Stimulated activated naive B cell treated with anti-CD40 and anti-IgM and Interleukin-4, amounts not matched to agents 10 μg/mL and 1 μg/mL and 100 μg/mL, for 72 hours (primary cell): ENCODE measurements around the gene EIF5AL1.
"Not testable (repeated sequence)": the region's sequence is repeated elsewhere in the genome, so short reads cannot be mapped to it uniquely, and the experiment has no call there.

Experiments
- ATAC-seq, 2 donors: fragments of 150-1000 bp; cut with Tn5 transposase; replicated peaks; 2 replicates each; pipeline ENCODE4 v1.10.0; 2021; ENCODE audit warnings: moderate library complexity in 1 of 2
- DNase-seq: peaks from one replicate; pipeline ENCODE4 v3.0.0; 2021
- H3K27ac Mint-ChIP-seq: one replicate; pipeline ENCODE4 v1.8.0; 2022; ENCODE audit warnings: mild to moderate bottlenecking, mixed read lengths
- H3K27me3 Mint-ChIP-seq, 2 donors: one replicate each; pipeline ENCODE4 v1.8.0; 2022; ENCODE audit warnings: mixed read lengths in 2 of 2
- H3K36me3 Mint-ChIP-seq, 2 donors: one replicate each; pipeline ENCODE4 v1.8.0; 2022; ENCODE audit warnings: mixed read lengths in 2 of 2, mild to moderate bottlenecking in 1 of 2
- H3K4me1 Mint-ChIP-seq, 2 donors: one replicate each; pipeline ENCODE4 v1.8.0; 2022; ENCODE audit warnings: mixed read lengths in 2 of 2, mild to moderate bottlenecking in 1 of 2
- H3K4me3 Mint-ChIP-seq, 2 donors: one replicate each; pipeline ENCODE4 v1.8.0; 2022; ENCODE audit warnings: mild to moderate bottlenecking in 2 of 2, mixed read lengths in 2 of 2, moderate library complexity in 1 of 2
- H3K9me3 Mint-ChIP-seq, 2 donors: one replicate each; pipeline ENCODE4 v1.8.0; 2022; ENCODE audit warnings: mixed read lengths in 2 of 2, mild to moderate bottlenecking in 1 of 2

Gene EIF5AL1

DNA sequence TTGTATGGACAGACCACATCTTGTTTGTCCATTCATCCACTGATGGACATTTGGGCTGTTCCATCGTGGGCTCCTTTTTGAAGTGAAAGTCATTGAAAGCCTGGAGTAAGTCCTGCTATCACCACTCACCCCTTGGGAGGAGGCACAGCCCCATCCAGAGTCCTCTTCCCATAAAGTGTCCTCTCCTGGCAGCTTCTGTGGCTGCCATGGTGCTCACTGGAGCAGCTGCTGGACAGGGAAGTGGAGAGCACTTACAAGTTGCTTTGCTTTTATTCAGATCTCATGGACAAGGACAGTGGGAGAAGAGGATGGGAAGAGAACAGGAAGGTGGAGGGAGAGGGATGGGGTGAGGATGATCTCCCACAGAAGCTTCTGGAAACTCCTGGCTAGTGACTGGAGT, 18.5 kb upstream of the EIF5AL1 start:
- H3K4me3 Mint-ChIP-seq = no peak overlapping the region
- DNase-seq (no peak), ATAC-seq (no peak)
- H3K27me3 Mint-ChIP-seq = peaks cover 22 to 26% of the 10 kb centered on the region in 2 donors
- no peaks in the 10 kb centered on the region for H3K9me3 Mint-ChIP-seq
- no peaks in the 10 kb centered on the region for H3K36me3 Mint-ChIP-seq
- no peak overlapping the region for H3K27ac Mint-ChIP-seq
- H3K4me1 Mint-ChIP-seq = peaks cover 9 to 10% of the 10 kb centered on the region in 2 donors

DNA sequence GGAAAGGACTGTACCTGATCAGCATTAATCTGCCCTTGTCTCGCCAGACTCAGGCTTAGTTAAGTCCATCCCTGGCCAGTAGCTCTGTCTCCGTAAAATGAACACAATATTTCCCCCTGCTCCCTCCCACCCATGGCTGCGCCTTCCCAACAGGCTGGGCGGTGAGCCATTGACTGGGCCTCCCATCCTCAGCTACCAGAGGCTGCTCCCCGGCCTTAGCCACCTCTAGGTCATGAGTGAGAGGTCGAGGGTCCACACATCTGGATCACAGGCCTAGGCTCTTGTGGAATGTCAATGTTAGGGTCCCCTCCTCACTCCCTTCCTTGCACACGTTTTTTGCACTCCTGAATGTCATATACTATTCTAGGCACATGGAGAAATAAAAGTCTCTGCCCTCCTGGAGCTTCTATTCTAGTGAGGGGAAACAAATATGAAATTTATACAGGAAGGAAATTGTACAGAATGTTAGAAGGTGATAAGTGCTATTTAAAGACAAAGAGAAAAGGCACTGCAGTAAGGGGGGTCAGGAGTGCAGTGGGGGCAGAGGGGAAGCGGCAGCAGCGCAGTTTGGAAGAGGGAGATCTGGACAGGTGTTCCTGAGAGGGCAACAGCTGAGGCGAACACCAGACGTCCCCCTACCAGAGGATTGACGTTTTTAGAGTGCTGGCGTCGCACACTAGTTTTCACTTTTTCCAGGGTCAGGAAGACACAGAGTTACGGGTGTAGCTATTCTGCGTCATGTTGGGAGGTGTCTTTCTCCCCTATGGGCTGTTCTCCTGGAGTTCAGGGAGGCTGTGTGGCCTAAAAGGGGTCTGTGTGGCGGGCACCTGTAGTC, 17.2 kb upstream of the EIF5AL1 start:
- peaks cover 9 to 10% of the 10 kb centered on the region in 2 donors for H3K4me1 Mint-ChIP-seq
- no peak for DNase-seq
- no peaks in the 10 kb centered on the region for H3K9me3 Mint-ChIP-seq
- ATAC-seq = no peak
- H3K27ac Mint-ChIP-seq = no peak overlapping the region
- H3K36me3 Mint-ChIP-seq = no peaks in the 10 kb centered on the region
- no peak overlapping the region for H3K4me3 Mint-ChIP-seq
- peaks cover 22 to 26% of the 10 kb centered on the region in 2 donors for H3K27me3 Mint-ChIP-seq

DNA sequence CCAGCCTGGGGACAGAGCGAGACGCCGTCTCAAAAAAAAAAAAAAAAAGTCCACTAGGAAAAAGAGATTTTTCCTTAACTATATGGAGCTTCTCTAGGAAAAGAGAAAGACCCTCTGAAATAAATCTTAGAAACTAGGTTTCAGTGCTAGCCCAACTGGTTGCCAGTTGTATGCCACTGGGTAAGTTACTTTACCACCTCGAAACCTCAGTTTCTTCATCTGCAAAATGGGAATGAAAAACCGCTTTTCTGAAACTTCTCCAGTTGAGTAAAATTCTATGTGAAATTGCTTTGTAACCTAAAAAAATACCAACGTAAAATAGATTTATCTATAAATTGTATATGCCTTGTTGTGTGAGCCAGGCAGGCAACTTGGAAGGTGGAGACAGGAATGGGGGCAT, 16.5 kb upstream of the EIF5AL1 start:
- no peak overlapping the region for H3K4me3 Mint-ChIP-seq
- no peaks in the 10 kb centered on the region for H3K9me3 Mint-ChIP-seq
- no peak for ATAC-seq
- peaks cover 22 to 26% of the 10 kb centered on the region in 2 donors for H3K27me3 Mint-ChIP-seq
- no peak overlapping the region for H3K27ac Mint-ChIP-seq
- H3K4me1 Mint-ChIP-seq = peaks cover 5 to 7% of the 10 kb centered on the region in 2 donors
- no peaks in the 10 kb centered on the region for H3K36me3 Mint-ChIP-seq
- no peak for DNase-seq

DNA sequence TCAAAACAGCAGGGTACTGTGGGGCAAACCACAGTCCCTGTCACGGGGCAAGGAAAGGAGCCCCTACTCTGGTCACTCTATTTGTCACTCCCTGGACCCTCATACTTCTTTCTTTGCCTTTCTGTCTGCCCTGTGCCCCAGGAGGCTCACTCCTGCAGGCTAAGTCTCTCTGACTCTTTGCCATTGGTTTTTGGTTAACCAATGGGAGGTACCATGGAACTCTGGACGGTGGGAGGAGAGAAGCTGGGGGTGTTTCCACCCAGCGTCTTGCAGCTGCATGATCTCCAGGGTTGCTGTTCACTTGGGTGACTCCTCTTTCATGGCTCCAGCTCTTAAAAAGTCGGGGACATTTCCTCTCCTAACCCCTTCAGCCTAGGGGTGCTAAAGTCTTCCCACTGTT, 15.4 kb upstream of the EIF5AL1 start:
- Mint-ChIP-seq H3K4me3 (no peak overlapping the region), H3K27me3 (peaks cover 29 to 35% of the 10 kb centered on the region in 2 donors)

DNA sequence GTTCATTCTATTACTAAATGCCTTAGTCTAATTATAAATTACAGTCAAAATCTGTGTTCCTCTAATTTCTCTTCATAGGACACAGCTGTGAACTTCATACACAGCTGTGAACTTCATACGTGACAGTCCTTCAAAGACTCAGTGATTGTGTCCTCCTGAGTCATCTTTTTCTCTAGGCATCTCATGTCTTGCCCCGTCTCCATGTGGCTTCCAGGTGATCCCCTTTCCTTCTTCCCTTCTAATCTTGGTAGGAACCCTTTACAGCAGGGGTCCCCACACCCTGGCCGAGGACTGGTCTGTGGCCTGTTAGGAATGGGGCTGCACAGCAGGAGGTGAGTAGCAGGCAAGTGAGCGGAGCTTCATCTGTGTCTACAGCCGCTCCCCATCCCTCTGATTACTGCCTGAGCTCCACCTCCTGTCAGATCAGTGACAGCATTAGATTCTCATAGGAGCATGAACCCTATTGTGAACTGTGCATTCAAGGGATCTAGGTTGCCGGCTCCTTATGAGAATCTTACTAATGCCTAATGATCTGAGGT, 14.0 kb upstream of the EIF5AL1 start:
- ATAC-seq = no peak
- peaks cover 0 to 3% of the 10 kb centered on the region in 2 donors for H3K4me1 Mint-ChIP-seq
- H3K36me3 Mint-ChIP-seq = no peaks in the 10 kb centered on the region
- H3K27ac Mint-ChIP-seq = peak overlapping the region; percentile 21
- H3K4me3 Mint-ChIP-seq = no peak overlapping the region
- H3K27me3 Mint-ChIP-seq = peaks cover 37 to 48% of the 10 kb centered on the region in 2 donors
- no peak for DNase-seq
- H3K9me3 Mint-ChIP-seq = no peaks in the 10 kb centered on the region

More for the DNA sequence above, 15.4 kb upstream of the EIF5AL1 start:
- Mint-ChIP-seq H3K36me3 (no peaks in the 10 kb centered on the region), H3K4me1 (peaks cover 0 to 3% of the 10 kb centered on the region in 2 donors), H3K9me3 (no peaks in the 10 kb centered on the region), H3K27ac (no peak overlapping the region)
- ATAC-seq (no peak), DNase-seq (no peak)

DNA sequence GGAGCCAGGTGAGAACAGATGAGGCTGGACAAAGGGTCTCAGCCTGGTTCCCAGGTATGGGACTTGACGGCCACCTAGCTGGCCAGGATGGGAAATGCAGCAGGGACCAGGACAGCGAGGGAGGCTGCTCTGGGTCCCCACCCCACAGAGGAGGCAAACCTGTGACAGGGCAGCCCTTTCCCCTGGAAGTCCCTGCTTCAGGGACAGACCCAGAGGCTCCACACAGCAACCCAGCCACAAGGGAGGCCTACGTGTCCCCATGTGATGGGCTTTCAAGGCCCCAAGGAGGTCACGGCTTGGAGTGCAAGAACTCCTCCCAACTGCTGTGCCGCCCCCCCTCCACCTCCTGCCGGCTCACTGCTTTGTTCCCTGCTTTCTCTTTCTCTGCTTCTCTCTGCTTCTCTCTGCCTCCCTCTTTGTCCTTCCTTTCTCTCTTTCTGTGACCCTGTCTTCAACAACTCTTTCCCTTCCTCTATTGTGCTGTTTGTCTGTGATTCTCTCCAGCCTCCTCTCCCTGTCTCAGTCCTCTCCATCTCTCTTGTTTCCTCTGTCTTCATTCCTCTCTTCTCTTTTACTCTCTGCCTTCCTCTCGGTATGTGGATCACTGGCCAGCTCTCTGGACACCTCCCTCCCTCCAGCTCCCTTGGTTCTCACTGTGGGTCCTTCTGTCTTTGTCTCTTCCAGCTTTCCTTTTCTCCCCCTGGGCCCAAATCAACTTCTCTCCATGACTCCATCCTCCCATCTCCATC, 9.6 kb upstream of the EIF5AL1 start:
- DNase-seq (no peak), ATAC-seq (peak; percentile 29 to 31)
- Mint-ChIP-seq H3K4me3 (no peak overlapping the region), H3K9me3 (no peaks in the 10 kb centered on the region), H3K36me3 (no peaks in the 10 kb centered on the region), H3K27me3 (peaks cover 42 to 46% of the 10 kb centered on the region in 2 donors), H3K27ac (no peak overlapping the region), H3K4me1 (no peaks in the 10 kb centered on the region)

DNA sequence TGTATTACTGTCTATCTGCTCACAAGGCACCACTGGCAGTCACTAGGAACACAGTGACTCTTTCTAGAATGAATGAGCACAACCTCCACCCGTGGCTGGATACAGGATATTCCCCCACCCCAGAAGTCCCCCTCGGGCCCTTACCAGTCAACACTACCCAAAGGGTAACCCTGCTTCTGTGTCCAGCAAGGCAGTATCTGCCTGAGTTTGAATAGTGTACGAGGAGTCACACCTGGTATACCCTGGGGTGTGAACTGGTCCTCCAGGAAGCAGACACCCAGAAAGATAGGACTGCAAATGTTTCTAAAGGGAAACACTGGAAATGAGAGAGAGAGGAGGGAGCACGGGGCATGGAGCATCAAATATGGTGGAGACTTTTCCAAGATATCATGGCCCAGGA, 8.5 kb upstream of the EIF5AL1 start:
- not testable (repeated sequence) for H3K4me1 Mint-ChIP-seq, DNase-seq, H3K36me3 Mint-ChIP-seq, H3K27ac Mint-ChIP-seq, H3K9me3 Mint-ChIP-seq, H3K4me3 Mint-ChIP-seq, ATAC-seq
- H3K27me3 Mint-ChIP-seq = peaks cover 36 to 45% of the 10 kb centered on the region in 2 donors

DNA sequence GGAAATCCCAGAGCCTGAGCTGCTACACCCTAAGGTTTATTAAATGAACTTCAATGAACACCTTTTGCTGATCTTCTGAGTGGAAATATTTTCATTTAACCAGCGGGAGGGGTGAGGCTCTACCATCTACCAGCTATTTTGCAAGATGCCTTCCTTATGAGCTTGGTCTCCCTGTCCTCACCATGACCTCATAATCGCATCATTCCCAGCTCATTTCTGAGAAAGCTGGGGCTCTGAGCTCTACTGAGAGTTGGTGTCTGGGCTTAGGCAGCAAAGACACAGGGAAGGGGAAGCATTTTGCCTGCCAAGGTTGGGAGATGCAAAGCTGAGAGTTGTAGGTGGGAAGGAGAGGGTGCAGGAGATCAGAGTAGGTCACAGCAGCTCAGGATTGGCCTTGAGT, 7.8 kb upstream of the EIF5AL1 start:
- H3K27me3 Mint-ChIP-seq = peaks cover 36 to 45% of the 10 kb centered on the region in 2 donors
- H3K36me3 Mint-ChIP-seq, H3K4me1 Mint-ChIP-seq, H3K9me3 Mint-ChIP-seq, ATAC-seq, H3K4me3 Mint-ChIP-seq, DNase-seq, H3K27ac Mint-ChIP-seq: not testable (repeated sequence)

DNA sequence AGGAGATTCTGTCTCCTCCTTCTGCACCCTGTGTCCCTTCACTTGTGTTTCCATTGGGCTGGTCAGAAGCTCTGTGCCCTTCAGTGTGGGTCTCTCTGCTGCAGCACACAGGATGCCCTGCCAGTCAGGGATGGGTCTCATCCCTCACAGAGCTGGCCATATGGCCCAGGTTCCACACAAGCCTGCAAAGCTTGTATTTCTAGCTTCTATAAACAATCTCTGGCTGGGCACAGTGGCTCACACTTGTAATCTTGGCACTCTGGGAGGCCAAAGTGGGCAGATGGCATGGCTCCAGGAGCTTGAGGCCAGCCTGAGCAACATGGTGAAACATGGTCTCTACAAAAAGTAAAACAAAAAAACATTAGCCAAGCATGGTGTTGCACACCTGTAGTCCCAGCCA, 7.0 kb upstream of the EIF5AL1 start:
- H3K9me3 Mint-ChIP-seq, H3K27ac Mint-ChIP-seq, H3K4me3 Mint-ChIP-seq, ATAC-seq, H3K4me1 Mint-ChIP-seq, H3K36me3 Mint-ChIP-seq, DNase-seq: not testable (repeated sequence)
- H3K27me3 Mint-ChIP-seq = peaks cover 36 to 45% of the 10 kb centered on the region in 2 donors

DNA sequence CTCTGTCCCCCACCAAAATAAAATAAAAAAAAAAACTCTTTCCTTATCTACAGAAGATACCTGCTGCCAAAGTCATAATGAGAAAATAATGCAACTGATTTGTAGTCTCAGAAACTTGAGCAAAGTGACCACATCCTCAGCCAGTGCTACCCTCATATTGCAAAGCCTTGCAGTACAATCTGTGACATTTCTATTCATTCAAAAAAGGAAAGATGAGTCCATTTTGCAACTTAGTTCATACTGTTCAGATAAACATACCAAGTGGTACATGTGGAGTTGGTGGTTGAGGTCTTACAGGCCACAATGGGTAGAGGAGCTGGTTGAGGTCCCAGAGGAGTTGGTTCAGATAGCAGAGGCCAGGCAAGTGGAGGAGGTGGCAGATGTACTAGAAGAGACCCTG, 6.5 kb upstream of the EIF5AL1 start:
- Mint-ChIP-seq H3K9me3 (no peaks in the 10 kb centered on the region), H3K4me3 (no peak overlapping the region), H3K36me3 (no peaks in the 10 kb centered on the region), H3K4me1 (no peaks in the 10 kb centered on the region), H3K27ac (no peak overlapping the region), H3K27me3 (peaks cover 36 to 45% of the 10 kb centered on the region in 2 donors)
- ATAC-seq (no peak), DNase-seq (no peak)

DNA sequence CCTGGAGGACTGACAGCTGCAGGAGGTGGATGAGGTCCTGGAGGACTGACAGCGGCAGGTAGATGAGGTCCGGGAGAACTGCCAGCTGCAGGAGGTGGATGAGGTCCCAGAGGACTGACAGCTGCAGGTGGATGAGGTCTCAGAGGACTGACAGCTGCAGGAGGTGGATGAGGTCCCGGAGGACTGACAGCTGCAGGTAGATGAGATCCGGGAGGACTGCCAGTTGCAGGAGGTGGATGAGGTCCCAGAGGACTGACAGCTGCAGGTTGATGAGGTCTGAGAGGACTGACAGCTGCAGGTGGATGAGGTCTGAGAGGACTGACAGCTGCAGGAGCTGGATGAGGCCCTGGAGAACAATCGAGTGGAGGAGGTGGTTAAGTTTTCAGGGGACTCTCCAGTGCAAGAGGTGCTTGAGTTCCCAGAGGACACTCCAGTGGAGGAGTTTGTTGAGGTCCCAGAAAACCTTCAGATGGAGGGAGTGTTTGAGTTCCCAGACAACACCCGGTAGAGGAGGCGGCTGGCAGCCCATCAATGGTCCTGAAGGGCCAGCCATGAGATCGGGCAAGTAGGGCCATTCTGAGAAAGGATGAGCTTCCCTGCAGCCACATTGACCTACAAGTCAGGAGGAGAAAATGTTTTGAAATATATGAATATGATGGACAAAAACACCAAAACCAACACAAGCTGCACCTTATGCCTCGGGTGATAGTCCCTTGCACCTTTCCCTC, 4.7 kb upstream of the EIF5AL1 start:
- Mint-ChIP-seq H3K27me3 (peaks cover 29 to 32% of the 10 kb centered on the region in 2 donors), H3K9me3 (no peaks in the 10 kb centered on the region), H3K4me1 (no peaks in the 10 kb centered on the region), H3K27ac (no peak overlapping the region), H3K4me3 (no peak overlapping the region), H3K36me3 (no peaks in the 10 kb centered on the region)
- DNase-seq (no peak), ATAC-seq (no peak)

DNA sequence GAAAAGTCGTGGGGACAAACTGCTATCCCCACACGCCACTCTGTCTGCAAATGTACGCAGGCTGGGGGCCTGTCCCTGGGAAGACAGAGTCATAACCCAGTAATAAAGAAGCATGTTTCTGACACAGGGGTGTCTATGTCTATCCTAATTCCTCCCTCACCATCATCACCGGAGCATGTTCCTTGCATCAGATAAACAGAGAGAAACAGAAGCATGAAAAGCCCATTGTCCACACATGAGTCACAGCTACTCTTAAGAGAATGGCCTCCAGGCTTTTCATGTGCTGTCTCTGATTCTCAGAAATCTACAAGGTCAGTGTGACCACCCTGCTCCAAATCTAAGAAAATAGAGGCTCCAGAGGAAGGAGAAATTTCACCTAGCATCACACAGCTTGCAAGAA, 4.1 kb upstream of the EIF5AL1 start:
- not testable (repeated sequence) for ATAC-seq, H3K9me3 Mint-ChIP-seq, H3K4me1 Mint-ChIP-seq, H3K4me3 Mint-ChIP-seq, DNase-seq, H3K36me3 Mint-ChIP-seq, H3K27ac Mint-ChIP-seq
- peaks cover 23 to 25% of the 10 kb centered on the region in 2 donors for H3K27me3 Mint-ChIP-seq

DNA sequence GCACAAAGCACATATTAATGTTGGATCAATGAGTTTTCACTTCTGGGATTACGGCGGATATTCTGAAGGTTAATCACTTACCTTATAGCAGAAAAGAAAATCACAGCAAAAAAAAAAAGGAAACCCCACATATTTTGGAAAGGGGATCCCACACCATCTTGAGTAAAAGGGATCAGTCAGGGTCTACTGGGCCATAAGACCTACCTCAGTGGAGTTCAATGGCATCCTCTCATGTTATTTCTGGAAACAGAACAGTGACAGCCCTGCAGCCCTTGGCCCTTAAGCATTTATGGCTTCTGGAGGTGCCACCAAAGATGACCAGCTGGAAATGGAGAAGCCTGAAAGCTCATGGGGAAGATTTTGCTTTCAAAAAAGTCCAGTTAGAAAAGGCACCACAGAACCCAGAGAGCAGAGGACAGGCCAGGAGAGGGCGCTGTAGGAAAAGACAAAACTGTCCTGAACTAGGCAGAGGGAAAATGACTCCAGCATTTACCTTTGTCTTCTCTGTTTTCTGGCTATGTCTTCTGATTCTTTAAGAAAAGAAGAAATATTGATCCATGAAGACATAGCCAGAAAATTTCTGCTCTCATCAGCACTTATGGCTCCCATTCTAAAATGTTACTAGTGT, 2.9 kb upstream of the EIF5AL1 start:
- H3K4me1 Mint-ChIP-seq, DNase-seq, H3K27ac Mint-ChIP-seq, H3K9me3 Mint-ChIP-seq, H3K36me3 Mint-ChIP-seq, H3K4me3 Mint-ChIP-seq: not testable (repeated sequence)
- peak; percentile 73 to 74 for ATAC-seq
- H3K27me3 Mint-ChIP-seq = peaks cover 20 to 21% of the 10 kb centered on the region in 2 donors
